ENCODE measurements around the gene RNF5.
"Not testable (repeated sequence)": the region's sequence is repeated elsewhere in the genome, so short reads cannot be mapped to it uniquely, and the experiment has no call there.

DNA sequence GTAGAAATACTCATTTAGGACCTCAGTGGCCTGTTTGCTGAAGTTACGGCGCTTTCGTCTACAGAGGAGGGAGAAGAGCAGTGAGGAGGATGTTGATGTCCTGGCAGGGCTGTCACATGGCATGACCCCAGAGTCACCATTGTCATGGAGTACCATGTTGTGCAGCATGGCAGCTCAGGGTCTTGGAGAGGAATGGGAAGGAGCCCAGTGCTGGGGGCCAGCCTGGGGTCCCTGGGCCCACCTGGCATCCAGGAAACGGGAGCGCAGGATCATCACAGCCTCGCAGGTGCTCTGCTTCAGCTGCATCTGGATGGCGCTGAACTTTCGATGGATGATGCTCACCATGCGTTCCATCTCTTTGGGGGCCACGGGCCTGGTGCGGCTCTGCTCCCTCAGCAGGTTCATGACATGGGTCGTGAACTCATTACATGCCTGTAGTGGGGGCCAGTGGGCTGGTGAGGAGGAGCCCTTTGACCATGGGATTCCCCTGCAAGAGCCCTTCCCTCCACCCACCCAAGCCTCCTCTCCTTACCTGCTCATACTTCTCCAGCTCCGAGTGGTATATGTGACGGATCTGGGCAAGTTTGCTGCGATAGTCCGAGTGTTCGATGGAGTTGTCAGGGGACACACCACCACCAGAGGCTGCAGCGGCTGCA, 9.6 kb downstream of the RNF5 start:
- not testable (repeated sequence) for TF ChIP-seq POLR2A (IDR thresholded peaks at IDR 0.05; ENCODE audit: low read depth, low read length); DPF2 (IDR thresholded peaks at IDR 0.05)

All from GM12878 (cell line).